Loucy (cell line): ENCODE data around the gene DCAF15.

ENCODE experiments used
- H2AFZ ChIP-seq: fragments of 200-600 bp; sonication (generic); 2 replicates; pipeline ENCODE4 v1.6.0; 2016; ENCODE audit warnings: antibody characterized with exemption, mild to moderate bottlenecking, low read length, moderate library complexity
- H3F3A ChIP-seq: fragments of 200-600 bp; 2 replicates; pipeline ENCODE4 v1.6.0; 2016; ENCODE audit warnings: antibody characterized with exemption, low read depth, mild to moderate bottlenecking
- H3K27me3 ChIP-seq: fragments of 200-600 bp; sonication (generic); 2 replicates; pipeline ENCODE4 v1.6.1; 2014; ENCODE audit warnings: low read length, mild to moderate bottlenecking; ENCODE audit not compliant: insufficient read depth, poor library complexity, severe bottlenecking
- H3K36me3 ChIP-seq: fragments of 200-600 bp; sonication (generic); 2 replicates; pipeline ENCODE4 v1.6.1; 2016; ENCODE audit warnings: low read length; ENCODE audit not compliant: insufficient read depth
- H3K4me1 ChIP-seq: fragments of 200-600 bp; sonication (generic); 2 replicates; pipeline ENCODE4 v1.5.1; 2014; ENCODE audit warnings: low read length, mild to moderate bottlenecking; ENCODE audit not compliant: insufficient read depth, poor library complexity, severe bottlenecking
- H3K4me2 ChIP-seq: fragments of 200-600 bp; sonication (generic); 2 replicates; pipeline ENCODE4 v1.6.0; 2014; ENCODE audit warnings: antibody characterized with exemption, low read length, low read depth, mild to moderate bottlenecking; ENCODE audit not compliant: poor library complexity, severe bottlenecking
- H3K4me3 ChIP-seq: fragments of 200-600 bp; sonication (generic); 2 replicates; pipeline ENCODE4 v1.5.1; 2014; ENCODE audit warnings: low read length, mild to moderate bottlenecking, mixed read lengths; ENCODE audit not compliant: poor library complexity, severe bottlenecking
- H3K79me2 ChIP-seq: fragments of 200-600 bp; sonication (generic); 2 replicates; pipeline ENCODE4 v1.6.1; 2014; ENCODE audit warnings: low read length; ENCODE audit not compliant: insufficient read depth
- H3K9ac ChIP-seq: fragments of 200-600 bp; sonication (generic); 2 replicates; pipeline ENCODE4 v1.6.0; 2014; ENCODE audit warnings: mild to moderate bottlenecking, low read depth, low read length, moderate library complexity; ENCODE audit not compliant: poor library complexity, severe bottlenecking
- H3K9me2 ChIP-seq: fragments of 200-600 bp; sonication (generic); replicated peaks from 2 replicates; pipeline ENCODE4 v1.6.1; 2016; ENCODE audit warnings: low read depth, low read length, mixed read lengths
- H3K9me3 ChIP-seq: fragments of 200-600 bp; sonication (generic); 2 replicates; pipeline ENCODE4 v1.6.1; 2014; ENCODE audit warnings: mild to moderate bottlenecking, antibody characterized with exemption, low read length, low read depth; ENCODE audit not compliant: insufficient read depth
- H4K20me1 ChIP-seq: fragments of 200-600 bp; sonication (generic); 2 replicates; pipeline ENCODE4 v1.6.0; 2014; ENCODE audit warnings: antibody characterized with exemption, low read length, mild to moderate bottlenecking; ENCODE audit not compliant: insufficient read depth, poor library complexity, severe bottlenecking
- EZH2phosphoT487 ChIP-seq: fragments of 200-600 bp; IDR thresholded peaks from 2 replicates; pipeline ENCODE4 v1.6.1; 2018; ENCODE audit warnings: antibody characterized with exemption, mild to moderate bottlenecking, moderate library complexity, borderline replicate concordance
- TF ChIP-seq, protein P1 (sequence below): fragments of 200-600 bp; sonication (generic); conservative IDR thresholded peaks from 2 replicates; pipeline ENCODE4 v1.5.1; 2014; ENCODE audit warnings: mild to moderate bottlenecking, antibody characterized with exemption, low read length

Gene DCAF15

DNA sequence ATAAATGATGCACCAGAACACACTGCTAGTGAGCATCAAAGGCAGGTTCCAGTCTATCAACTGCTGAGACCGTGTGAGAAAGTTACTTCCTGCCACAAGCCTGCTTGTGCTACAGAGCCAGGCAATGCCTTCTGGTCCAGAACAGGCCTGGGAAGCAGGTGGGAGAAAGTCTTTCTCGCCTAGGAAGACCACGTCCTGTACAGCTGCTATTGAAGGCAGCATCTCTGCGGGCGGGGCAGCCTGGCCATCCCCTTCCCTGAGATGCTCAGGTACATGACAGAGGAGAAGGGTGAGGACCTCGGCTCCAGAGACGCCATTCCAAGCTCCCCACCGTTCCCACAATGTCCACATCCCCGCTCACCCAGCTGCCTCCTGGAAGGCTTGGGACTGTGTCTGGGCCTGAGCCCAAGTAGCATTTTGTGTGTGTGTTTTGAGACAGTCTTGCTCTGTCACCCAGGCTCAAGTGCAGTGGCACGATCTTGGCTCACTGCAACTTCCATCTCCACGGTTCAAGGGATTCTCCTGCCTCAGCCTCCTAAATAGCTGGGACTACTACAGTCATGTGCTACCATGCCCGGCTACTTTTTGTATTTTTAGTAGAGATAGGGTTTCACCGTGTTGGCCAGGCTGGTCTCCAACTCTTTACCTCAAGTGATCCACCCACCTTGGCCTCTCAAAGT lies 50.4 kb downstream of the DCAF15 start:
- Histone ChIP-seq H3F3A (peaks cover 17% of the 10 kb centered on the region; the same call in 1 of the 2 replicates), H2AFZ (no peak overlapping the region), H3K79me2 (peaks cover 56% of the 10 kb centered on the region)

DNA sequence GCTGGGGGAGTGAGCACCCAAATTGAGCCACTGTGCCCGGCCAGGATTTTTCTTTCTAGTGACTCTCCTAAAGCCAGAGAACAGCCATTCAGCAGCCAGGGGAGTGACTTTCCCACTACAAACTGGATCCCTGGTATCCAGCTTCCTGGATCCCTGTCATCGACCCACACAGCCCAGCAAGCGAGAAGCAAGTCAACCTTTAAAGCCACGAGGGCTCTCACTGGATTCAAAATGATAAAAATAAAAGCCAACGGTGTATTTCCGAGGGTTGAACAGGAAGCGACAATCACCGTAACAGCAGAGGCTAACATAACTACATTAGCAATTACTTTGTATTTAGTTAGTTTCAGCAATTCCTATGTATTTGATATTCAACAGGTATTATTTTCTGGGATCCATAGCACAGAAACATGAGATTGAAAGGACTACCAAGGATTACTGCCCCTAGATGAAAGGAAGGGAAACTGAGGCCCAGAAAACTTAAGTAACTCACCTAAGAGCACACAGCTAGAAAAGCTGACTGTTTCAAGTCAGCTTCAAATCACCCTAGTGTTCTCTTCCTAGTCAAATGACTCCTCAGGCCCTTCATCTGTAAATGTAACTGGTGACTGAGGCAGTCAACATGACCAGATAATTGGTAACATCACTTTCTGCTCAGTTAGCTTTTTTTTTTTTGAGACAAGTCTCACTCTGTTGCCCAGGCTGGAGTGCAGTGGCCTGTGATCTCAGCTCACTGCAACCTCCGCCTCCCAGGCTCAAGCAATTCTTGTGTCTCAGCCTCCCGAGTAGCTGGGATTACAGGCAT lies 51.1 kb downstream of the DCAF15 start:
- H3K9me2 ChIP-seq: no peaks in the 10 kb centered on the region
- peak overlapping the region; percentile 37 for H3K4me3 ChIP-seq
- TF ChIP-seq, protein P1, sequence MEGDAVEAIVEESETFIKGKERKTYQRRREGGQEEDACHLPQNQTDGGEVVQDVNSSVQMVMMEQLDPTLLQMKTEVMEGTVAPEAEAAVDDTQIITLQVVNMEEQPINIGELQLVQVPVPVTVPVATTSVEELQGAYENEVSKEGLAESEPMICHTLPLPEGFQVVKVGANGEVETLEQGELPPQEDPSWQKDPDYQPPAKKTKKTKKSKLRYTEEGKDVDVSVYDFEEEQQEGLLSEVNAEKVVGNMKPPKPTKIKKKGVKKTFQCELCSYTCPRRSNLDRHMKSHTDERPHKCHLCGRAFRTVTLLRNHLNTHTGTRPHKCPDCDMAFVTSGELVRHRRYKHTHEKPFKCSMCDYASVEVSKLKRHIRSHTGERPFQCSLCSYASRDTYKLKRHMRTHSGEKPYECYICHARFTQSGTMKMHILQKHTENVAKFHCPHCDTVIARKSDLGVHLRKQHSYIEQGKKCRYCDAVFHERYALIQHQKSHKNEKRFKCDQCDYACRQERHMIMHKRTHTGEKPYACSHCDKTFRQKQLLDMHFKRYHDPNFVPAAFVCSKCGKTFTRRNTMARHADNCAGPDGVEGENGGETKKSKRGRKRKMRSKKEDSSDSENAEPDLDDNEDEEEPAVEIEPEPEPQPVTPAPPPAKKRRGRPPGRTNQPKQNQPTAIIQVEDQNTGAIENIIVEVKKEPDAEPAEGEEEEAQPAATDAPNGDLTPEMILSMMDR: no peak
- TF ChIP-seq EZH2phosphoT487: no peak
- peaks cover 17% of the 10 kb centered on the region; the same call in 1 of the 2 replicates for H3F3A ChIP-seq
- peak overlapping the region; percentile 72 for H3K4me2 ChIP-seq
- peaks cover 8% of the 10 kb centered on the region for H3K36me3 ChIP-seq
- peaks cover 46% of the 10 kb centered on the region for H3K4me1 ChIP-seq
- H2AFZ ChIP-seq: no peak overlapping the region
- H3K27me3 ChIP-seq: no peaks in the 10 kb centered on the region
- H3K9ac ChIP-seq: peak overlapping the region; percentile 61
- H3K9me3 ChIP-seq: peaks cover 11% of the 10 kb centered on the region; the same call in 1 of the 2 replicates
- no peaks in the 10 kb centered on the region for H4K20me1 ChIP-seq
- peaks cover 48% of the 10 kb centered on the region for H3K79me2 ChIP-seq

More for the DNA sequence above, 50.4 kb downstream of the DCAF15 start:
- Histone ChIP-seq H3K9me2 (no peaks in the 10 kb centered on the region), H3K9ac (peak overlapping the region; percentile 61), H3K9me3 (peaks cover 13% of the 10 kb centered on the region; the same call in 1 of the 2 replicates), H3K36me3 (peaks cover 8% of the 10 kb centered on the region), H3K27me3 (no peaks in the 10 kb centered on the region), H3K4me3 (peak overlapping the region; percentile 37), H3K4me1 (peaks cover 46% of the 10 kb centered on the region), H3K4me2 (peak overlapping the region; percentile 72), H4K20me1 (no peaks in the 10 kb centered on the region)
- TF ChIP-seq, protein P1: no peak
- TF ChIP-seq EZH2phosphoT487: no peak

DNA sequence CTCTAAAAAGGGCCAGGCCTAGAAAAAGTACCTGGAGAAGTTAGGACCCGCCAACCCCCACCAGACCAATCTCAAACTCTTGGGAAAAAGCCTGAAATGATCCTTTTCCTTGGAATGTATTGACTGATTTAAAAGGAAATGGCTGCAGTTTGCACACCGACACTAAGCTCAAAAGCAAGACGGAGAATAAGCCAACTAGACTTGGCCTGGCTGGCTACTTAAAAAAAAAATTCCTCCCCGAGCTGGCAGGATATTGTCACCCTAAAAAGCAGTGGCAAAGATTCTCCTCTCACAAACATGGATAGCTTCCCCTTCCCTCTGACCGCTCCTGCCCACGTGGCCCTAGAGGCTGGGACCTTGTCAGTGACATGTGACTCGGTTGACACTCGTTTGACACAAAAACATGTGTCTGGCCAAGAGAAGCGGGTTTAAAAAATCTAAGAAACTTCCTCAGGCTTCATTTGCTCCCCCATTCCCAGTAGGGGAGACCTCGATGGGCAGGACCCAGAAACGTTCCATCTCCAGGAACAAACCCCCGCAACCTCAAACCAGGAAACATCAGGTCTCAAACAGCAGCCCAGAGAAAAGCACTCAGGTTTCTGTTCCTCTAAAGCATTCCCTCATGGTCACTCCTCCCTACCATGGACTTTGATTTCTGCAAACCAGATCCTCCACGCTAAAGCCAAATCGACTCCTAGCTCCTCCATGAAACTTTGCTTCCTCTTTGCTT lies 52.5 kb downstream of the DCAF15 start:
- Histone ChIP-seq H3K4me3 (peak overlapping the region; percentile 80), H3K9me3 (no peaks in the 10 kb centered on the region), H3K79me2 (peaks cover 35% of the 10 kb centered on the region), H3K4me2 (peak overlapping the region; percentile 56), H3F3A (peaks cover 17% of the 10 kb centered on the region; the same call in 1 of the 2 replicates), H3K9ac (peak overlapping the region; percentile 14), H4K20me1 (no peaks in the 10 kb centered on the region), H3K9me2 (no peaks in the 10 kb centered on the region), H3K27me3 (no peaks in the 10 kb centered on the region), H2AFZ (no peak overlapping the region), H3K4me1 (peaks cover 46% of the 10 kb centered on the region), H3K36me3 (no peaks in the 10 kb centered on the region)
- TF ChIP-seq EZH2phosphoT487: no peak
- TF ChIP-seq, protein P1: no peak
